CD4-positive, alpha-beta T cell treated with Interleukin-15 for 1 hour (primary cell): ENCODE data around the gene BMPER.

Experiments
- DNase-seq: peaks from one replicate; pipeline ENCODE4 v3.0.0-alpha.2; 2020

BMPER gene

GRCh38 chr7:34067005-34067778 lies 161.9 kb downstream of the BMPER start:
- DNase-seq: no peak

GRCh38 chr7:34069676-34070075 lies 164.3 kb downstream of the BMPER start:
- no peak for DNase-seq

- no peak for DNase-seq
These were observed 165.4 kb downstream of the BMPER start for GRCh38 chr7:34070511-34071323.

DNA sequence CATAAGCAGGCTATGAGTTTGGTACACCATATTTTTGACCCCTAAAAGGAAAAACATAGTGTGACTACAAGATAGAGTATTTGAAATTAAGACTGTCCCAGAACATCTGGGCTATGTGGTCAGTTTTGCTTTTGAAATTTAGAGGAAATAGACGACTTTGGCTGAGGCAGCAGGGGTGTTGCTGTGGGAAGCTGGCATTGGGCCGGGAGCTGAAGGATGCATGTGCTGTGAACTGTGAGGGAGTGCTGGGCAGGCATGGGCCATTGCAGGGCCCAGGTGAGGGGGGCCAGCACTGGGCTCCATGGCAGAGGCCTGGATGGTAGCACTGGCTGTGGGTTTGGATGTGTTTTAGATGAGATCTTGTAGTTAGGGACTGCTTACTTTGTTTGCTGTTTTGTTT lies 168.3 kb downstream of the BMPER start:
- DNase-seq: no peak

DNA sequence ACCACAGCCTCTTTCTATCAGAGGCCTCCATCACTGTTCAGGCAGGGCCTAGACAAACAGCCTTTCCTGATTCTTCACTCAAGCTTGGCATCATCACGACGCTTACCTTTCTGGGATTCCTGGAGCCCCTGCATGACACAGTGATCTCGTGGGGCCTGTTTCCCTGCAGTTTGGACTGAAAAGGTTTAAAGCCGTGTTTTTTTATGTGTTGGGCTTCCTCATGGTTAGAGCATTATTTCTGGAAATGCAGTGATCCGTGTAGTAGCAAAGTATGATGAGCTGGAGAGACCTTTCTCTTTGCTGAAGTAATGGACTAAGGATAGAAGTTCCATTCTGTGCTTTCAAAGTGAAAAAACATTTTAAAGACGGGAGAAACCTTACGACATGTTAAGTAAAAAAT lies 169.1 kb downstream of the BMPER start:
- no peak for DNase-seq

DNA sequence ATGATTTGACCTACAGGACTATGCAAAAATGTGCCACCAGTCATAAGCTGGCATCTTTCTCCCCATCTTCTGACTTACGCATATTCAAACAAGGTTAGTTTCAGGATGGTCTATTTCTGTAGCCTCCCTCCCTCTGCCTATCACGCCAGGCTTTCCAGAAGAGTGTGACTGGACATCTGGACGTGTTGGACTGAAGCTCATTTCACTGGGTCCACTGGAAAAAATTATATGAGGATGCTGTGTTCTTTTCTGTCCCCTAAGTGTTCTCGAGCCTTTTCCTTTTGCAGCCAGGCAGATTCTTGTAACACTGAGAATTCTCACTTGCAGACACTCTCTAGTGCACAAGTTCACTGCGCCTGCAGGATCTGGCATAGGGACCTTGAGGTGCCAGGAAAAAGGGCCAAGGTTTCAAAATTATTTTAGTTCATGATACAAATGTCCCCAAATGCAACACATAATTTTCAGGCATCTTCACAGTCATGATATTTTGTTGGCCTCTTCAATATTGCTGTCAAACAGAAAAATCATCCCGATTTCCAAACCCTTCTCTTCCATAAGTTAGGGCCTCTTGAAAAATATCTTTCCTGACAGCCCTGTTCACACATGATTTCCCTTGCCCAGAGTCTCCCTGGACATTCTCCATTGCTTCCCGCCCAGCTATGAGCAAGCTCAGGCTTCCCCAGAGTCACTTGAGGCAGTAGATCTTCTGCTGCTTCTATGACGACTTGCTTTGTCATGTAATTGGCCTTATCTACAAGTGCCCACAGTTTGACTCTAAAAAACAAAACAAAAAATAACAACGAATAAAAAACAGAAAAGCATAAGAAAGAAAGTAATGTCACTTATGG lies 170.4 kb downstream of the BMPER start:
- DNase-seq: no peak

- no peak for DNase-seq
These were observed 171.8 kb downstream of the BMPER start for GRCh38 chr7:34077168-34077567.

DNA sequence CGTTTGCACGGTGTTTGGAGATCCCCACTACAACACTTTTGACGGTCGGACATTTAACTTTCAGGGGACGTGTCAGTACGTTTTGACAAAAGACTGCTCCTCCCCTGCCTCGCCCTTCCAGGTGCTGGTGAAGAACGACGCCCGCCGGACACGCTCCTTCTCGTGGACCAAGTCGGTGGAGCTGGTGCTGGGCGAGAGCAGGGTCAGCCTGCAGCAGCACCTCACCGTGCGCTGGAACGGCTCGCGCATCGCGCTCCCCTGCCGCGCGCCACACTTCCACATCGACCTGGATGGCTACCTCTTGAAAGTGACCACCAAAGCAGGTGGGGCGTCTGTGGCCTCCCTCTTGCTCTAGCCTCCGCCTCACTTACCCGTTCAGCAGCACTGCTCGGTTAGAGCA lies 173.5 kb downstream of the BMPER start:
- DNase-seq: no peak

DNA sequence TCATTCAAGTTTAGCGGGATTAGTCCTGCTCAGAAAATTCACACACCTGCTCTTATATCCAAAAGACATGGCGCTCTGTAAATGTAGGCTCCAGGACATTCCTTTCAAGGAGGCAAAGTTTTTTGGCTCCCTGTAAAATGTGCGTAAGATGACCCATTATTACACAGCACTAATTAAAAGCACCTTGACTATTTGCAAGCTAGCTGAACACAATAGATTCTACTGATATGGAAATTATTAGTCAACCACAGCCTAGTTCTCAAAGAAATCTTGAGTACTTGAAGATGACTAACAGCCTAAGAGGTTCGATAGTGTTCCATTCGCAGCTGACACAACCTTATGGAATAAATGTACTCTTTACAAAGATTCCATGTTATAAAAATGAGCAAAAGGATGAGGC lies 175.2 kb downstream of the BMPER start:
- no peak for DNase-seq

DNA sequence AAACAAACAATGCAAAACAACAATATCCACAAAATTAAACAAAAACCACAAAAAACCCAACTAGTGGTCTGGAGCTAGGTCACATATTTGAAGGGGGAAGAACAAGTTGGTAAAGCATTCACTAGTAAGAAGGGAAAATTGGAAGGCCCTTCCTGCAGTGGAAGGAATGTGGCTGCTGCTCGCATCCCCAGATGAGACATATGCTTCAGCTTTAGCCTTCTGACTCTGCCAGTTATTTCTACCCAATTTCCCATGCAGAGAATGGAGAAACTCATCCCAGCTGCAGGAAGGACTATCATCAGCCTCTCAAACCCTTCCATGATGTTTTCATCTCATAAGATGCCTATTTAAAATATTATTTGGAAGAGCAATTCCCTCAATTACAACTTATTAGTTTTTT lies 176.6 kb downstream of the BMPER start:
- DNase-seq: no peak

- DNase-seq: no peak
These were observed 178.1 kb downstream of the BMPER start for GRCh38 chr7:34083440-34083839.

GRCh38 chr7:34084651-34085050 lies 179.3 kb downstream of the BMPER start:
- DNase-seq: no peak

- DNase-seq: no peak
These were observed 180.7 kb downstream of the BMPER start for GRCh38 chr7:34086064-34086463.

- DNase-seq: no peak
These were observed 181.6 kb downstream of the BMPER start for GRCh38 chr7:34086981-34087380.

DNA sequence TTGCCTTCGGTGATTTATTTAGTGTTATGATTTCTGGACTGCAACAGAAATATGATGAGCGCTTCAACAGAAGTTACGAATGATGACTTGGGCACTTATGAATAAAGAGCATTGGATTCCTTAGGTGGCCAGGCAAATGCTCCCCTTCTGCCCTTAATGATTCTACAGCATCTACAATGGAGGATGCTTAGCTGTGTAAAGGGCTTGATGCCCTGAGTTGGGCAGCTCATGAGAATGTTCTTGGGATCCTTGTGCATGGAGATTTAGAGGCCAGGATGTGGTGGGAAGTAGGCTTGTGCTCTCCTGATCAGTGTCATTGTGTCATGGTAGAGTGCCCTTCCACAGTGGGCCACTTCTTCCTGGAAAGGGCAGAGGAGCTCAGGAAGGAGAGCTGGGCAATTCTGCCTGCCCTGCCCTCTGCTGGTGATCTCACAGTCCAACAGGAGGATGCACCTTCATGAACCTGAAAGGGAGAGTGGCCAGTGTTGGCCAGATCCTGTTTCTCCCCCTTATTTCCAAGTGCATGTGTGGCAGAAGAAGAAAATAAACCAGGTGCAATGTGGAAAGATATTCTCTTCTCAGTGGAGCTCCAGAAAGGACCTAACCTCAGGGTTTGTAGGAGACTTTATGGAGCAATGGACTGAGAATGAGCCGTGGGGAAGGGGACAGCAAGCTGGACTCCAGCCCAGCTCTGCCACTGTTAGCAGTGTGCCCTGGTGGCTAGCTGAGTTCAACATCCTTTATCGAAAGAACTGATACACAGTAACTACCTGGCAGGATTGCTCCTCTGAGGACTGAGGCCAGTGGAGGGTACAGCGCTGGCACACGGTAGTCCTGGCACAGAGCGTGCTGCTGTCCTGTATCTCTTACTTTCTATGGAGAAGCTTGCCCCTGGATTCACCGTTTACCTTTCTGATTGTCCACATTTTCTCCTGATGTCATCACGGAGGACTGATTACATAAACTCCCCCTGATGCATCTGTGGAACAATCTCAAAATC lies 182.9 kb downstream of the BMPER start:
- no peak for DNase-seq

GRCh38 chr7:34090816-34091215 lies 185.5 kb downstream of the BMPER start:
- no peak for DNase-seq

DNA sequence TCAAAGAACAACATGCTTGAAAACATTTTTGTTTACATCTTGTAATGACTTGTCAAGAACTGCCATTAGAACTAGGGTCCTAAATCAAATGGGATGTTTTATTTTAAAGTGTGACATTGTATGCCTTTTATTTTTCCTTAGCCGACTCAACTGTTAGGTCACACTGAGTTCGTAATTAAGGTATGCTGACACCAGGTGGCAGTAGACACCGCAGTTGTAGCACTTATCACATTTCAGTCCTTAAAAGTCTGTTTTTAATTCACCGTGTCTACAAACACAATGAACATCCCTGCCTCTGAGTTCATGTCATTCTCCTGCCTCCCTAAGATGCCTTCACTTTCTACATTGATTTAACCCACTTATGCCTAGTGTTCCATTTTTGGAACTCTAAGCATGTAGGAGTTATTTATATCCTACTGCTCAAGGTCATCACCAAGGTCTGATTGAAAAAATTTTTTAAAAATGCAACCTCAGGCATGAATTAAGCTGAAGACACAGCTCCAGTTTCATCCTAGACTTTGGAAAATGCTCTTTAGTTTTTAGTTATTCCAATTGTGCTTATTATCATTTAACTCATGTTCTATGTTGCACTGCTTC lies 186.1 kb downstream of the BMPER start:
- no peak for DNase-seq

DNA sequence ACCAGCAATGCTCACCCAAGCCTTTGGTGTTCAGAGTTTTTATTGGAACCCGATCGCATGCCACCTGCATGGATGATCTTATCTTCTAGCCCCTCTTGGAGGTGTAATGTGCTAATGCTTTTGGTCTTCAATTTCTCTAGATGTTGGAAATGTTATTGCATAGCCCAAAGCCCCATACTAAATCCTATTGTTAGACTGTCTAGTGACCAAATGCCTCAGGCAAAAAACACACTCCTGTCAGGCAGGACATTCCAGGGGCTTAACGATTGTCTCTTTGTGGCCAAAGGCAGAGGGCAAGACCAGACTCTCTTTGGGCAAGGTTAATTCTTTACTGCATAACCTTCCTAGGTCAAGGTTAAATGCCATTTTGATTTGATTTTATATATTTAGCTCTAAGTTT lies 187.9 kb downstream of the BMPER start:
- DNase-seq: no peak

DNA sequence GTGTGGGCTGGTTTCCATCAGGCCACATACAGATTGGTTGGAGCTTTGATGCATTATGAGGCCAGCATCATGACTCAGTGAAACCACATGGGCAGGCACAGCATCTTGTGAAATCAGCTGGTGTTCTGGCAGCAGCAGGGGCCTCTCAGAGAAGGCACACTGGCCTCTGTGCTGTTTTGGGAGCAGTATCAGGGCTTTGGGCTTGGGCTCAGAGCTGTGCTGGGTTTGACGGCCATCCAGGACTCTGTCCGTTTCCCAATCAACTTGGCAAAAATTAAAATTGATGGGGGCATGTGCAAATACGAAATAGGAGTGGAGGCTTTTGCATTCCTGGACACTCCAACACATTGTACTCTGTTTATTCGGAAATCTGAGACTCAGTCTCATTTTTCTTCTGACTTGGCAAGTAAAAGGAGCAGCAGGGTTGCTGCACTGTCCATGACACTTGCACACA lies 190.9 kb downstream of the BMPER start:
- no peak for DNase-seq

DNA sequence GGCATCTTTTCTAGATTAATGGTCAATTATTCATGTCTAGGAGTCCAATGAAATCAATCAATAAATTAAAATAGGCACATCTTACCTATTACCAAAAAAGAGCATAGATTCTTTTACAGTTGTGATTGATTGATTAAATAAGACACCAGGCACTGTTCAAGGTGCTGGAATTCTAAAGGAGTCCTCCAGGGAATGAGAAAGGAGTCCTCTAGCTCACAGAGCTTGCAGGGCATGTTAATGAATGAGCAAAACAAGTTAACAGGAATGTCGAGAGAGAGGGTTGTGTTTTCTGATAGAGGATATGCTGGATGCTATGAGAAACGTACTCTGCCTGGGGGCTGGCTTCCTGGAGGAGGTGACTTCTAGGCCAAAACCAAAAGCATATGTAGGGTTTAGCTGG lies 191.4 kb downstream of the BMPER start:
- no peak for DNase-seq

DNA sequence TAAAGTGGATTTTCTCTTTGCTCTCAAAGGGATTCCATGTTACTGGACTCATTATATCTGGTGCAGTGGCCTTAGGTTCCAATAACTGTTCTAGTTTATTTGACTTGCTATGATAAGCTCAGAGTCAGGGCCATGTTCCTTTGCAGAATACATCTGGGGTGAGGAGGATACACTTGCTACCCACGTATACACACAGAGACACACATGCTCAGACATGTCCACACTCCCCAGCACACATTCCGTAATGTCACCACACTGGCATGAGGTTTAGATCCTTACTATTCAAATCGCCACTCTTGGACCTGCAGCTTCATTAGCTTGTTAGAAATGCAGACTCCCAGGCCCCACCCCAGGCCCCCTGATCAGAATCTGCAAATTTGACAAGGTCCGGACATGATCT lies 195.3 kb downstream of the BMPER start:
- DNase-seq: no peak

- no peak for DNase-seq
These were observed 198.8 kb downstream of the BMPER start for GRCh38 chr7:34104115-34104514.
